ENCODE measurements around the gene PLXDC2.

Gene PLXDC2

DNA sequence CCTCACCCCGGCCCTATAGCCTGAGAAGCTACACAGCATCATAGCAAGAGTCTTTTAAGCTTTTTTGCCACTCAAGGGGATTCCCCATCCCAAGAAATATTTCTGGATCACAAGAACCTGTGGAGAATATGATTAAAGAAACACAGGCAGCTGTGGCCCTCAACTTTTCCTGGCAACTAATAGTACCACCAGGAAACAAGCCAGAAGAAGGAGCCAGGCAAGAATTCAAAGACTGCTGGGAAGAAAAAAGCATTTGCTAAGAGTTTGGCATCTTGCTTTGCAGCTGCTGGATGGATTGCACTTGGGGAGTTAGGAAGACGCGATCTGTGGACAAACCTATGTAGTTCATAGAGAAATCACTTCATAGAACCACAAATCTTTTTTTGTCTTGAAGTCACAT is 437.8 kb downstream of the PLXDC2 start:
- DNase-seq (ENCODE audit: low read depth in 2 of 3, low spot score in 2 of 3): no peak

DNA sequence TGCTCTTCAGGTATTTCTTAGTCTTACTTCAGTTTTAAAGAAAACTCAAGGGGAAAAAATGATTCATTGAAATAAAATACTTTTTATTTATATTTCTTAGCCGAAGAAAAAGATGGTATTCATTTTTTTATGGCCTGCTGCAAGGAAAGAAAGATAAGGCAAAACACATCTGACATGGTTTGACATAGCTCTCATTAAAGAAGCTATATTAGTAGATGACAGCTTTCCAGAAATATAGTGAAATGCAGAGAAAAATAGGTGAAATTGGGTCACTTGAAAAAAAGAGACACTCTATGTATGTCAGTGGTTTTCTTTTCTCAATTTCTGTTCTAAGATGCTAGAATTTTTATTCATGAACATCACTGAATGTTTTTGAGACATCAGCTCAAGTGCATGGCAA is 438.3 kb downstream of the PLXDC2 start:
- no peak for DNase-seq (ENCODE audit: low read depth in 2 of 3, low spot score in 2 of 3)

DNA sequence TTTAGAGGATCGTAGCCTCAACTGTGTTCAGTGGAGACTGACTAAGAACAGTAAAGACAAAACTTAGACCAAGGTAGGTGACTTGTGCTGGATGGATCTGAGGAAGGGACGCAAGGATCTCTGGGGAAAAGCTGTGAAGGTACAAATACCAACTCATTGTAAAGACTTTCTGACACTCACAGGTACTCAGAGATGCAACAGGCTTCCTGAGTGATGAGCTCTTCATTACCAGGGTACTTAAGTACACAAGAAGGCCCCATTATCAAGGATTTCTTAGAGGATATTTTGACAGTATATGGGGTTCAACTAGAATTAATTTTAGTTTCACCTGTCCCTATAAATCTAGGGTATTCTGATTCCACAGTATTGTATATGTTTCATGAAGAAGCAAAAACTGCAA is 440.7 kb downstream of the PLXDC2 start:
- no peak for DNase-seq (ENCODE audit: low read depth in 2 of 3, low spot score in 2 of 3)

DNA sequence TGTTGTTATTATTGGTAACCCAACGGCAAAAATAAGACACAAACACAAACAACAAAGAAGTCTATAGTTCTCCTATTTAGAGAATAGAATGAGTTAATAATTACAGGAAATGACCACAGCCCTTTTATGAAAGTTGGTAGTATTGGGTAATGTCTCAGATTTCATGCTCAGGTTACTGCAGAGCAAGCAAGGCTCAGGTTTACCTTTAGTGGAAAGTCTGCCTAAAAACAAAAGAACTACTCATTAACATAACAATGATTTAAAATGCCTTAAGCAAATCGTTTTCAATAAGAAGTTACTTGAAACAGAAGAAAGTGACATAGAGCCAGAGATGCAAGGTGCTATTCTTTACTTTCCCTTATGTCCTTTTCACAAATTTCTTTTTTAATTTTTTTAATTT is 441.2 kb downstream of the PLXDC2 start:
- DNase-seq (ENCODE audit: low read depth in 2 of 3, low spot score in 2 of 3): no peak

DNA sequence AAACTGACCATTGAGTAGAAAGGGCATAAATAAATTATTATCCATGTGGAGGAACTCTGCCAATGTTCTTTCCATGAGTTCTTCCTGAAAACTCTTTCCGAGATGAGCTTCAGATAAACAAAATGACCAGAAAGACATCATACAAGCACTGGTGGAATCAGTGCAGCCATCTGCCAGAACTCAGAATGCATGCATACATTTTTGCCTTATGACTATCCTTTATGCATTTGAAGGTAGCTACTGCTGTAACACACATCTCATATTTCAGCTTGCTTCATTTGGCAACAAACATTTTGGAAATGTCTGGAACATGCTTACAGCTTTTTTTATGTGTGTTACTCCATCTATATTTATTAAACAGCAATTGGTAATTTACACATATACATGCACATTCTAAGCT is 448.9 kb downstream of the PLXDC2 start:
- DNase-seq (ENCODE audit: low read depth in 2 of 3, low spot score in 2 of 3): no peak

DNA sequence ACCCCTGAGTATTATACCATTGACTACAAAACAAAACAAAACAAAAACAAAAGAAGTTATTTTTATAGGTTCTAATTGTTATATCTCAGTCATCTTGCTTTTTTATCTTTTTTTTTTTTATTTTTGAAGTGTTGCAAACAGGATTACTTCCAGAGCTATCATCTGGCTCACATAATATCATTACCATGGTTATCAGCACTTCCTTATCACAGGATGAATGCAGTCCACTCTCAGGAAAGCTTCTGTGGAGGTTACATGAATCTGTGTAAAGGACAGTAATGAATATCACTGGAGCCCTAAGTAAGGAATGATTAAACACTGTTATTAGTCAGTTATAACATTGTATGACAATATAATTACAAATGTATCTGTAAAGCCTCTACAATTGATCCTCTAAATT is 451.5 kb downstream of the PLXDC2 start:
- no peak for DNase-seq (ENCODE audit: low read depth in 2 of 3, low spot score in 2 of 3)

DNA sequence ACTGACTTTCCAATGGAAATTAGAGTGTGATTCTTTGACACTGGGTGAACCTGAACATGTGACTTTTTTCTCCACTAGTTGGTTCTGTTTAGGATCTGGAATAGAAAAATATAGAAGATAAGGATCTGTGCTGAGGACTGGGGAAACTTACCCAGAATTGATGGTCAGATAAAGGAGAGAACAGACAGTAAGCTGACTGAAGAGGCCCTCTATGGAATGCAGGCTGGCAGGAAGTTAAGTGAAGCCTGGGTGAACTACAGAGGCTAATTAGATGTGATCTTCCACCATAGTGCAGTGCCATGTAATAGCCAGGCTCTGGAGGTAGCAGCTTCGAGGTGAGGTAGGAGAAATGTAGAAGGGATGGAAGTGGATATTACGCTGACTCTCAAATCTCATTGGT is 455.3 kb downstream of the PLXDC2 start:
- DNase-seq (ENCODE audit: low read depth in 2 of 3, low spot score in 2 of 3): no peak

DNA sequence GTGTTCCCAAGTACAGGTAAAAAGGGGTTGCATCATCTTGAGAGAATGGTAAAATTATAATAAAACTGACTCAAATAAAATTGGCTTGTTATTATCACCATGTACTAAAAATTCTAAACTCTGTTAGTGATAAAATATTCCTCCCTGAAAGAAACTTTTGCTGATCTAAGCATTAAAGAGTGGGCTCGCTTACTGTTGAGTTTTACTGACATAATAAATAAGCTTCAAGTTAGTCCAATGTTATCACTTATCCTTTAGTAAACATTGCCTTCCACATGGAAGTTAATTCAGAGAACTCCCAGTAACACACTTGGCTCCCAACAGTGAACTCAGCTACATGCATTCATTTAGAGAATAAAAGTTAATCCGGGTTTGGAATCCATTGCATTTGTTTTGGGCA is 456.4 kb downstream of the PLXDC2 start:
- DNase-seq (ENCODE audit: low read depth in 2 of 3, low spot score in 2 of 3): no peak

DNA sequence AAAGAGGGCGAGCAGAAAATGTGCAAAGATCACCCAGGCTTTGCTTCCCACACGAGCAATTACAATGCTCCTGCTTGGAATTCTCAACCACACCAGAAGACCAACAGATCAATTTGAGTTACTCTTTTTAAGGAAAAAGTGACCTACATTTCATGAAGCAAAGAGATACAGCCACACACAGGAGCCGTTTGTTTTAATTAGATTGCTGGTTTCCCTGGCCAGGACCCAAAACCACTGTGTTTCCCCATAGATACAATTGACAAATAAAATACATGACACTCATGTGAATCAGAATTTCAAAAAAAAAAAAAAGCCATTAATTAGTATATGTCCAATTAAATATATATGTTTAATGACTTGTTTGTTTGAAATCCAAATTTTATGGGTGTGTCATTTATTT is 458.3 kb downstream of the PLXDC2 start:
- no peak for DNase-seq (ENCODE audit: low read depth in 2 of 3, low spot score in 2 of 3)

DNA sequence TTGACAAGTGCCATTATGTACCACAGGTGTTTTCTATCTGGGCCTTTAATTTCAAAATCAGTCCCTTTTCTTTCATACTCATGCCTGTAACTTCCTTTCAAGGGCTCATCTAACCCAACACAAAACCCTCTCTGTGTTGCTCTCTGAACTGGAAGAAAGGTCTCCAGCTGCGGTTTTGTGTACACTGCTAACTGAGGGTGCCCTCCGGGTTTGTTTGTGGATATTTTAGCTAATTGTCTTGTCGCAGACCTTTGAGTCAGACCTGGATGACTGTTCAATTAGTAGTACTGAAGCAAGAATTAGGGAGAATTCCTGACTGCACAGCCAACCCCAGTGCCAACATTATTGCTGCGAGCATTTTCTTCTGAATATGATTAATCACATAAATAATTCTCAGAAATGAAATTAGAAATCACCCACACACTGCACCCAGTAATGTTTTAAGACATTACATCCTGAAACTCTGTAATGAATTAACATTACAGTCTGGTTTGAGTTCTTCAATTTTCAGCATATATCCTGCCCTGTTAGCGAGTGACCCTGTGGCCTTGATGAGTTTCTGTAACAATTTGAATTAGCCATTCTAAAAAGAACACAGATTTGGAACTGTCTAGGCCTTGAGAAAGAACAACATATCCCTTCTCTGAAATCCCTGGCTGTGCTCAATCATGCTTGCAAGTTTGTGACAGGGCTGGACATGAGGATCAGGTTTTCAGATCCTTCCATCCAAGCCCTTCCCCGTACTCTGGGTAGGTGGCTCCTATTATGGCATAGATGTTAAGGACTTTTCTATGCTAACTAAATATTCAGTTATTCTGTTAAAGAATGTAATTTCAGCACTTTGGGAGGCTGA is 460.1 kb downstream of the PLXDC2 start:
- DNase-seq (ENCODE audit: low read depth in 2 of 3, low spot score in 2 of 3): no peak

DNA sequence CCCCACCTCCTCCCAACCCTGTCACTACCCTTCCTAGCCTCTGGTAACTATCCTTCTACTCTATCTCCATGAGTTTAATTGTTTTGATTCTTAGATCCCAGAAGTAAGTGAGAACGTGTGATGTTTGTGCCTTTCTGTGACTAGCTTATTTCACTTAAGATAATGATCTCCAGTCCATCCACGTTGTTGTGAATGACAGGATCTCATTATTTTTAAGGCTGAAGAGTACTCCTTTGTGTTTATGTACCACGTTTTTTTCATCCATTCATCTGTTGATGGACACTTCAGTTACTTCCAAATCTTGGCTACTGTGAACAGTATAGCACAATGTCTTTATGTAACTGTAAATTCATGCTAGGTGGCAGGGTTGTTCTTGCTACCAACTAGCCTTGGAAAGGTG is 461.6 kb downstream of the PLXDC2 start:
- DNase-seq (ENCODE audit: low read depth in 2 of 3, low spot score in 2 of 3): no peak

DNA sequence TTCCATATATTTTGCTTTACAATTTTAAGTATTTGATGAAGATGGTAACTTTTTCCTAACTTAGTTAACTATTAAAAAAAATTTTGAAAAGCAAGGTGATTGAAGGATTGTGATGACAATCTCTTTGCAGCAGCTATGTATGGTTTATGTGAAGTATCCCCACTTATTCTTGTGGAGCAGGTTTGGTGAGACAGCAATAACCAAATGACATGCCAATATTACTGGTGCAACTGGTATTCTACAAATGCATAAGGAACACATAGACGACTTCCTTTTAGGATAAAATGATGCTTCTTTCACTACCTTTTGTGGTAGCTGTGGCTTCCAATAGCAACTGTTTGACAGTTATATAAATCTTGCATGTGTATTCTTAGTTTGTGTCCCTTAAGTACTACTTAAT is 465.3 kb downstream of the PLXDC2 start:
- DNase-seq (ENCODE audit: low read depth in 2 of 3, low spot score in 2 of 3): no peak

DNA sequence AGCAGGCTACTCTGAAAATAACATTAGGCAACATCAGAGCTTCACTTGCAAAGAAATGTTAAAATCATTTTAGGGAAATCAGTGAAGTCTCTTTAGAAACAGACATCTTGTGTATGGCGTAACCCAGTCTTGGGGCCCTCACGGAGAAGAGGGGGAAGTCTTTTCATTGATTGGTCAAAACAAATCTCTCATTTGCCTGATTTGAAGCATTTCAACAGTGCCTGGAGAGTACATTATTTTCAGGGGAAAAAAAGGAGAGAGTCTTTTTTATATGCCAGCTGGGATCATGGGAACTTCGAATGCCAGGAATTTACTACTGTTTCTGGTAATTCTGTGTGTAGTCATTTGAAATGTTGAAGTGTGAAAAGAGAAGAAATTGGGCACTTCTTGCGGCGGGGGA is 471.4 kb downstream of the PLXDC2 start:
- DNase-seq (ENCODE audit: low read depth in 2 of 3, low spot score in 2 of 3): no peak

DNA sequence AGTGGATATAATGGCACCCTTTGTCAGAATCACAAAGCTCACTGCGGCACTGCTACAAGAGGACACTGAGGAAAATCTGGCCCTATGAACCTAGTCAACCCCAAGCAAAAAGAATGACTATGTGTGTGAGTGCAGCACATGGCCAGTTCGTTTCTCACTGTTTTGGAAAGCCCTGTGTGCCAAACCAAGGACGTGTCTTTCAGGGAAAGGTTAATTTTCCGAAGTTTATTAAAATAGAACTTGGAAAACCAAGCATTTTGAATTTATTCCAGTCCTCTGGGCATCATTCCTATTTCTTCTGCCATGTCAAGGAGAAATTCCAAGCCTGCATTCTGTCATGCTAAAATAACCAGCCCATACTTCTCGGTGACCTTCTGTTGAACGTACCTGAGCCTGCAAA is 471.8 kb downstream of the PLXDC2 start:
- no peak for DNase-seq (ENCODE audit: low read depth in 2 of 3, low spot score in 2 of 3)

DNA sequence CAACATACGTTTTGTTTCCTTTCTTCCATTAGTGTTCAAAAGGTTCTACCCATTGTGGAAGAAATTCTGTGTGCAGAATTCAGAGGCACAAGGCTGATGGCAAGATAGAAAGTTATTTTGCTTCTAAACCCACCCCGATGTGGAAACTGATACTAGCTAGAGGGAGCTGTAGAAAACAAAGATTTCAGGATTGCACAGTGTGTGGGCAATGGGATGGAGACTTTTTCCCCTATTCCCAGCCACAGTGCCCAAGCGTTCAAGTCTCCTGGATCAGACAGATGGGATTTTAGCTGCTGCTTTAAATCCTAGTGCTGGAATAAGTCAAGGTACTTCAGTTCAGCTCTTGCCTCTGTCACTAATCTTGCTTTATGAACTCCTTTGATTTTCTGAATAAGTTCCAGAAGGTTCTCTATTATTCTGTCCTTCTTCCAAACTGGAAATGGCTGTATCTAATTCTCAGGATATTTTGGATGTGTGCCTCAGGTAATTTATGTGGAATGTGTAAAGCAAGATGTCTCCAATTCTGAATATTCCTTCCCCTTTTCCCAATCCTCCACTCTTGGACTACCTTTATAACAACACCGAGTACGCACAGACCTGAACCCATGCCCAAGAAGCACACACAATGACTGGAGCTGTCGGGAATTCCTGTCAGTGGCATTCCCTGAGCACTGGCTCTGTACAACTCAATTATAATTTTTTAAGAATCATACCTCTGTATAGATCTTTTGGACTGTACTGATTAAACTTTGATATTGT is 473.0 kb downstream of the PLXDC2 start:
- no peak for DNase-seq (ENCODE audit: low read depth in 2 of 3, low spot score in 2 of 3)

DNA sequence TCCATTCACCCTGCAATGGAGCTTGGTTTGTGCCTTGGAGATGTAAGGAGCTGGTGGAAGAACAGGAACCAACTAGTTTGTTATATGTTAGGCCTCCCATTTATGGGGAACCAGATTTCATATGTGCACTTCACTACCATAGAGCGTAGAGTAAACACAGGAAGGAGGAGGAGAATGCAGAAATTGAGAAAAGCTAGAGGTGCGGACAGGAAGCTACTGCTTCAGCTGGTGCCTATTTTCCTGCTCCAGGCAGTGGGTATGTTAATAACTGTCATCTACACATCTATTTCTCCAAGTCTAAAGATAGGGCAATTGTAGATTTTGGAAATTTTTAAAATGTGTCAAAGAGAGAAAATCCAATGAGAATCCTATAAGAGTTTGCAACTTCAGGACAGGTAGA is 482.2 kb downstream of the PLXDC2 start:
- DNase-seq (ENCODE audit: low read depth in 2 of 3, low spot score in 2 of 3): no peak

DNA sequence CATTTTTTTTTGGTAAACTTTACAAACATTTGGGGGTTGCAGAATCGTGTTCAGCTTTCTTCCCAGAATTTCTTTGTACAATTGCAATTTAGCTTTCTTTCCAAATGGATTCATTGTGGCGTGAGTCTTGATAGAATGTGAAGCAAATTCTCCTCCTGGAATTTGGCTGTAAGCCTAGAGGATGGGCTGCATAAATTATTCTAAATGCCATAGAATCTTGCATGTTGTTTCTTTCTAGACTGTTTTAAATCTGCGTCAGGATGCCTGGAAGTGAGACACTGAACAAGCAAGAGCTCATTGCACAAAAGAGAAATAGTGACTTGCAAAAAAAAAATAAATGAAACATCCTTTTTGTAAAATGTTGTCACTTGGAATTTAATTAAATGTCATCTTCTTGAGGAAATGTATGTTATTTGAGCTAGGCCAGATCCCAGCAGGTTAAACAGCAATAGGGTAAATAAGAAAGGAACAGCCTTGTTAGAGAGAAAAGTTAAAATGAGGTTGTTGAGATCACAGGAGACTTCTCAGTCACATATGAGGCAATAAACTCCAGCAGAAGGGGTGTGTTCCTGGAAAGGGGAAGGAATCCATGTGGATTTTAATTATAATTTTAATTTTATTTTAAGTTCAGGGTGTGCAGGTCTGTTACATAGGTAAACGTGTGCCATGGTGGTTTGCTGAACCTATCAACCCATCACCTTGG is 483.0 kb downstream of the PLXDC2 start:
- DNase-seq (ENCODE audit: low read depth in 2 of 3, low spot score in 2 of 3): no peak

DNA sequence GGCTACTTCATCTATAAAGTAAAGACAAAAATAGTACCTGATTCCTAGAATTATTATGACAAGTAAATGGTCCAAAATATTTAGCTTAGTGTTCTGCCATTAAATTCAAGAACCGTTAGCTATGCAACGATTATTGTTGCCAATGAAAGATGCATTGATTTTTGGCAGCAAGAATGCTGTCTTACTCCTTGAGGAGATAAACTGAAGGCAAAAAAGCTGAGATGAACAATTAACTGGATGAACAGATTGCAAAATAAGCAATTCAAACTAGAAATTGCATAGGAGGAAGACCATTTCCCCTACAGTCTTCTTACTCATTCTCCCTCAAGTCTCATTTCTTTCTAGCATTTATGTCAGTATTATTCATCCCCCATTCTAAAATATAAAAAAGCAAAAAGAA is 484.5 kb downstream of the PLXDC2 start:
- DNase-seq (ENCODE audit: low read depth in 2 of 3, low spot score in 2 of 3): no peak

DNA sequence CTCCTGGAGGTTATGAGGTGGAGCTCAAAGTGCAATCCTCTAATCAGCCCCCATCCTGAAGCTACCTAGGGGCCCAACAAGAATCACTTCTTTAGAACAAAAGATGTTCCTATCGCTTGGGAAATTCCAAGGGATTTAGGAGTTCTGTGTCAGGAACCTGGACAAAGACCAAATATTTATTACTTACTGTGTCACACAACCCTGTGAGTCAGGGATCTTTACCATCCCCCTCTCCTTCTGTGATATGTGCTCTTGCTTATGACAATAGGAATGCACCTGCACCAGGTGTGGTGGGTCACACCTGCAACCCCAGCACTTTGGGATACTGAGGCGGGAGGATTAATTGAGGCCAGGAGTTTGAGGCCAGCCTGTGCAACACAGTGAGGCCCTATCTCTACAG is 485.8 kb downstream of the PLXDC2 start:
- no peak for DNase-seq (ENCODE audit: low read depth in 2 of 3, low spot score in 2 of 3)

DNA sequence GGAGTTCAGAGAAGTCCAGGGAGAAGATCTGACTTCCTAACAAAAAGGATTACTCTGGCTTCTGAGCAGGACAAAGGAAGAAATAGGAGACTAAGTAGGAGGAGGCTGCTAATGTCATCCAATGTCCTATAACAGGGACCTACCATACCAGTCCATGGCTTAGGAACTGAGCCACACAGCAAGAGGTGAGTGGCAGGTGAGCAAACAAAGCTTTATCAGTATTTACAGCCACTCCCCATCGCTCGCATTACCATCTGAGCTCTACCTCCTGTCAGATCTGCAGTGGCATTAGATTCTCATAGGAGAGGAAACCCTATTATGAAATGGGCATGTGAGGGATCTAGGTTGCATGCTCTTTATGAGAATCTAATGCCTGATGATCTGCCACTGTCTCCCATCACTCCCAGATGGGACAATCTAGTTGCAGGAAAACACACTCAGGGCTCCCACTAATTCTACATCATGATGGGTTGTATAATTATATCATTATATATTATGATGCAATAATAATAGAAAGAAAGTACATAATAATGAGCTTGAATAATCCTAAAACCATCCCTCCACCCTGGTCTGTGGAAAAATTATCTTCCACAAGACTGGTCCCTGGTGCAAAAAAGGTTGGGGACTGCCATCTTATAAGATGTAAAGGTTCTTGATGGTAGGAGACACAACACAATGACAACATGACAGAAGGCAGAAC is 487.4 kb downstream of the PLXDC2 start:
- DNase-seq (ENCODE audit: low read depth in 2 of 3, low spot score in 2 of 3): no peak

DNA sequence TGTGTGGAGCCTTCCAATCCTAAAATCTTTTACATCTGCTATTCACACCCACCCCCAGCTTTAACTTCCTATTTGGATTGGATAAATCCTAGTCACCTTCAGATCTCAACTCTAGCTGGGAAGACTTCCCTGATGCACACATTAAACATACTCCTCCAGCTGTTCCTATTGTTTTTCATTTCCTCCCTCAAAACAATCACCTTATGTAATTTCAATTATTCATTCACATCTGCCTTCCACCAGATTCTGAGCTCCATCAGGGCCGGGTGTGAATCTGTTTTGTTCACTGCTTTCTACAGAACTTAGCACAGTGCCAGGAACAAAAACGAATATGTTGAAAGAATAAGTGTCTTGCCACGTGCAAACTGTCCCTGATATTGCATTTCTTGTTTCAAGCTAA is 497.4 kb downstream of the PLXDC2 start:
- no peak for DNase-seq (ENCODE audit: low read depth in 2 of 3, low spot score in 2 of 3)

All from activated CD8-positive, alpha-beta memory T cell treated with anti-CD3 and anti-CD28 coated beads for 48 hours (primary cell).